Amniotic epithelial cell (primary cell): ENCODE data around the gene NLGN1.
"Not testable (repeated sequence)": the region's sequence is repeated elsewhere in the genome, so short reads cannot be mapped to it uniquely, and the experiment has no call there.

Experiments
- DNase-seq: peaks from one replicate; pipeline ENCODE4 v3.0.0-alpha.2; 2010; ENCODE audit warnings: low read depth

Gene NLGN1

GRCh38 chr3:173397161-173398110, at the start of gene NLGN1:
Gene NLGN1, plus strand, starts transcription at chr3:173397744.
- peak; percentile 72 for DNase-seq

- DNase-seq: no peak
Measured at GRCh38 chr3:173351886-173352285, 45.7 kb upstream of the NLGN1 start.

GRCh38 chr3:173353137-173353536, 44.4 kb upstream of the NLGN1 start:
- not testable (repeated sequence) for DNase-seq

- DNase-seq: no peak
Measured at GRCh38 chr3:173354124-173354523, 43.4 kb upstream of the NLGN1 start.

GRCh38 chr3:173371848-173372487, 25.6 kb upstream of the NLGN1 start:
- DNase-seq: peak; percentile 17

- DNase-seq: no peak
Measured at GRCh38 chr3:173380681-173381080, 16.9 kb upstream of the NLGN1 start.

GRCh38 chr3:173381936-173382335, 15.6 kb upstream of the NLGN1 start:
- DNase-seq: not testable (repeated sequence)

- no peak for DNase-seq
Measured at GRCh38 chr3:173395073-173395411, 2.5 kb upstream of the NLGN1 start.

GRCh38 chr3:173395412-173396181, 1.9 kb upstream of the NLGN1 start:
- DNase-seq: peak; percentile 58

- DNase-seq: no peak
Measured at GRCh38 chr3:173396191-173397041, 1.1 kb upstream of the NLGN1 start.

GRCh38 chr3:173398111-173398479, 551 bp downstream of the NLGN1 start:
- peak; percentile 61 for DNase-seq

- no peak for DNase-seq
Measured at GRCh38 chr3:173399044-173399443, 1.5 kb downstream of the NLGN1 start.

- DNase-seq: no peak
Measured at GRCh38 chr3:173401369-173401768, 3.8 kb downstream of the NLGN1 start.

GRCh38 chr3:173402656-173403055, 5.1 kb downstream of the NLGN1 start:
- DNase-seq: no peak

GRCh38 chr3:173403376-173403775, 5.8 kb downstream of the NLGN1 start:
- DNase-seq: no peak

- no peak for DNase-seq
Measured at GRCh38 chr3:173404156-173404555, 6.6 kb downstream of the NLGN1 start.

GRCh38 chr3:173410436-173410835, 12.9 kb downstream of the NLGN1 start:
- no peak for DNase-seq

- DNase-seq: no peak
Measured at GRCh38 chr3:173410849-173411248, 13.3 kb downstream of the NLGN1 start.

GRCh38 chr3:173411375-173411973, 13.9 kb downstream of the NLGN1 start:
- DNase-seq: peak; percentile 31

- no peak for DNase-seq
Measured at GRCh38 chr3:173416070-173416469, 18.5 kb downstream of the NLGN1 start.

- DNase-seq: no peak
Measured at GRCh38 chr3:173429076-173429475, 31.5 kb downstream of the NLGN1 start.
